Activated CD8-positive, alpha-beta memory T cell treated with anti-CD3 and anti-CD28 coated beads for 4 hours (primary cell): ENCODE measurements around the gene EIF1AY.
"Not testable (repeated sequence)": the region's sequence is repeated elsewhere in the genome, so short reads cannot be mapped to it uniquely, and the experiment has no call there.

Experiments used
- DNase-seq, 2 donors: peaks; one replicate each; pipeline ENCODE4 v3.0.0-alpha.2; 2020; ENCODE audit warnings: low read depth in 2 of 2

The EIF1AY gene

GRCh38 chrY:20575531-20576121 lies at the start of gene EIF1AY:
TSS of gene EIF1AY (plus strand) at chrY:20575776. CDS start at chrY:20575872, 96 bp downstream.
- DNase-seq: peak in 1 of 2 donors; percentile 75

- no peak for DNase-seq
Measured at GRCh38 chrY:20528435-20528834, 47.1 kb upstream of the EIF1AY start.

GRCh38 chrY:20538186-20538585 lies 37.4 kb upstream of the EIF1AY start:
- DNase-seq: no peak

GRCh38 chrY:20538933-20539332 lies 36.6 kb upstream of the EIF1AY start:
- no peak for DNase-seq

GRCh38 chrY:20544451-20544960 lies 31.1 kb upstream of the EIF1AY start:
- no peak for DNase-seq

- DNase-seq: no peak
Measured at GRCh38 chrY:20546071-20546470, 29.5 kb upstream of the EIF1AY start.

GRCh38 chrY:20549289-20549688 lies 26.3 kb upstream of the EIF1AY start:
- DNase-seq: no peak

GRCh38 chrY:20551840-20552239 lies 23.7 kb upstream of the EIF1AY start:
- DNase-seq: no peak

GRCh38 chrY:20552764-20553323 lies 22.7 kb upstream of the EIF1AY start:
- not testable (repeated sequence) for DNase-seq

GRCh38 chrY:20555820-20556219 lies 19.8 kb upstream of the EIF1AY start:
- DNase-seq: no peak

GRCh38 chrY:20558677-20559076 lies 16.9 kb upstream of the EIF1AY start:
- DNase-seq: no peak

GRCh38 chrY:20559873-20560512 lies 15.6 kb upstream of the EIF1AY start:
- no peak for DNase-seq

- DNase-seq: no peak
Measured at GRCh38 chrY:20571306-20571705, 4.3 kb upstream of the EIF1AY start.

GRCh38 chrY:20576506-20576905 lies 930 bp downstream of the EIF1AY start:
- no peak for DNase-seq

- DNase-seq: no peak
Measured at GRCh38 chrY:20578206-20578605, 2.6 kb downstream of the EIF1AY start.

GRCh38 chrY:20581687-20582086 lies 6.1 kb downstream of the EIF1AY start:
- DNase-seq: no peak

GRCh38 chrY:20586161-20586560 lies 10.6 kb downstream of the EIF1AY start:
- DNase-seq: no peak
